GM21447 (cell line): ENCODE measurements around the gene ST8SIA5.

ENCODE experiments used
- ATAC-seq: cut with Tn5 transposase; IDR thresholded peaks from one replicate; pipeline ENCODE4 v1.9.1; 2021; ENCODE audit not compliant: unreplicated experiment

Gene ST8SIA5

DNA sequence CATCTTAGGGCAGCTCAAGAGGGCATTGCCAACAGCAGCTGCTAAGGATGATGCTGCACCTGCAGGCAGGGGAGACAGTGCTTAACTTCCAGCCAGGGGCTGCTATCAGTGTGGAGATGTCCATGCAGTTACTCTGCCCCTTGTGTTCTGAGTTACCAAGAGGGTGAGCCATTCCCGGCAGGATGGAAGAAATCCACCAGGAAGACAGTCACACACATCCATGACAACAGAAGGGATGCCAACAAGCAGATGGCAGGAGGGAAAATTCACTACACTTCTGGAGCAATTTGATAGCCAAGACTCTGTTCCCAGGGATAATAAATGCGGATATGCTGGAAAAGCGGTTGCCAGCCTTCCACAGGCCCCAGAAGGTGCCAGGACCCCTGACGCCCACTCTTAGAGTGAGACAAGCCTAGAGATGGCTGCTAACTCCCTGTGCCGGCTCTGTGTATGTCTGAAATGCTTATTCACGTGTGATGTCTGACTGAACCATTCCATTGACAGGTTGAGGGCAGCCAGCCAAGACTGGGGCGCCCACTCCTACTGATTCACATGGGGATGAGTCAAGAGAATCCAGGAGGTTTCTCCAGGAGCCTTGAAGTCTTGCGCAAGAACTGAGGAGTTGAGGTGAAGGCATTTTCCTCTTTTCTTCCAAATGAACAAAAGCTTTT lies 124.3 kb downstream of the ST8SIA5 start:
- no peak for ATAC-seq

DNA sequence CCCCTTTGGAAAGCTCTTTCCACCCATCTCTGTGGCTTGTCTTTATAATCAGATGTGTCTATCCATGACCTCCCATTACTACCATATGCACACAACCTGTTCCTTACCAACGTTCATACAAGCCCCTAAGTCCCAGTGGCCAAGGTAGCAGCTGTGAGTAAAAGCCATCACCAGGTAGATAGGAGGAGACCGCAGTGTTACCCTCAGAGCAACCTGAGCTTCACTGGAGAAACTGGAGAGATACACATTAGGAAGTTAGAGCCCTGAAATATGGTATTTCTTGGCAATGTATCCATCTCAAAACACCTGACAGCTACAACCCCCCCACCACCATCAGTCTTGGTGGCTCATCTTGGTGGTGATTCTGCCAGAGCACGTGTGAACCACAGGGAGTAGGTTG lies 125.9 kb downstream of the ST8SIA5 start:
- no peak for ATAC-seq

DNA sequence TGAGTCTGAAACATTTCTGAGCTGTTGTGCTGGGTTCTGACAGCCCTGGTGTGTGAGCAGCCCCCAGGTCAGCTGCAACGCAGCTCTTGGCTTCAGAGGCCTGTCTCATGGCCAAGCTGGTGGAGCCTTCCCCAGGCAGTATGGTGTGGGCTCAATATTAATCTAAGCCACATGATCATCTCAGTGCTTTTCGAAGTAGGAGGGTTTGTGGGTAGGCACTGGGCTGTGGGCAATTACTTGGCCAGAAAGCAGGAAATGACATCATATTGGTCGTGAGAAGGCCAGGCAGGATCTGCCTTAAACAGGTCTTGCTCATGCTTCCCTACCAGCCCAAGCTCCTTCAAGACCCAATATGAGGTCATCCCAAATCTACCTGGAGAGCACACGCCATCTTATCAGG lies 126.7 kb downstream of the ST8SIA5 start:
- peak; percentile 57 for ATAC-seq

DNA sequence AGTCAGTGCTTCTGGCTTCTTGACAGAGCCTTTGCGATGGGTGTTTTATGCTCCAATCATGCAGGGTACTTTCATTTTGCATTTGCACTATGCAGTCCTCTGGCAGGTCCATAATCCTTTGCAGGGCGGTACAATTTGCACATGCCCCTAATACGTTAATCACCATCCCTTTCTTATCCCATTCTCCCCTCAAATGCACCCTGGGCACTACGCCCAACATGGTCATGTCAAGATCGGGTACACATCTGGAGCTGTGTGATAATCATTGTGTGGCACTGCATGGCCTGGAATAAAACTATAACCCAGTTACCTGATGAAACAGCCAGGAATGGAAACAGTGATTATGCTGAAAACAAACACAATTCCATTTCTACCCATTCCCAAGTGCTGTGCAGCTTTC lies 127.5 kb downstream of the ST8SIA5 start:
- ATAC-seq = no peak

DNA sequence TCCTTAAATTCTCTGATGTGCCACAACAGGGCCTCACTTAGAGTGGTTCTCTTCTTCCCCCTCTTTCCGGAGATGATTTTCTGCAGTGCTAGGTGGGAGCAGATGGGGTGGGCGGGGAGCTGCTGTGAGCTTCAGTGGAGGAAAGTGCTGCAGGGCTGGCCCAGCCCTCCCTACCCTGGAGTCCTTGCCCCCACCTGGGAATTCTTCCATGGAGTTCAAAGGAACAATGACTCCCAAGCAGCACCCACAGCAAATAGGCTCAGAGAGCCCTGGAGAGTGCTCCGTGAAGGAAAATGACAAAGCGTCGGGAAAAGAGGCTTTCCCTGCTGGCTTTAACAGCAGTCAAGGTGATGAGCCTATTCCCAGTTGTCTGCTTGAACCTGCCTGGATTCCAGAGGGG lies 128.6 kb downstream of the ST8SIA5 start:
- ATAC-seq = no peak

DNA sequence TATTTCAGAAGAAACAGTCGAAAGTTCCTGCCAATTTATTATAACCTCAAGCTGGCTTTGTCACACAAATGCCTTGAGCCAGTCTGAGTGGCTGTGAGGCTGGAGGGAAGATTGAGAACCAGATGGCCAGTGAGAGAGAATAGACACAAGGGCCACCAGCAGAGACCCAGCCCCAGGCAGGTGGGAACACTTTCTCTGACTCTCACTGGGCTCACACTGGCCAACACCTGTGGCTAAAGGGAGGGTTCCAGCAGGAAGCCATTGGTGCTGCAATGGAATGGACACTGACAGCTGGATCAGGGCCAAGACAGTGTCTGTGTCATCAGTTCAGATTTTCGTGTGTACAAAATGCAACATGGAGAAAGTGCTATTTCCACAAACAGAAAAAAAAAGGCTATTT lies 129.7 kb downstream of the ST8SIA5 start:
- no peak for ATAC-seq

DNA sequence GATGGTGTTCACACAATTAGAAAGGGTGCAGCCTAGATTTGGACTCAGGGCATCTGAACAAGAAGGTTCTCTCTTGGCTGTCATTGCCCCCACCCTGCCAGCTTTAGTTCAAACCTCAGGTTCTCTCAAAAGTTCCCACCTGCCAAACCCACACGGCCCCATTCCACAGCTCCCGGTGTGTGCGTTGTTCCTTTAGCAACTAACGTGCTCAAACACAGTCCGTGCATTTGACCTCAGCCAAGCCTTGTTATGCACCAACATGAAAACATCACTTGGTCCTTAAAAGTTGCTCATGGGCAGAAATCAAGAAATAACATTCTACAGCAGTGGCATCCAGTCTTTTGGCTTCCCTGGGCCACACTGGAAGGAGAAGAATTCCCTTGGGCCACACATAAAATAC lies 131.8 kb downstream of the ST8SIA5 start:
- no peak for ATAC-seq

DNA sequence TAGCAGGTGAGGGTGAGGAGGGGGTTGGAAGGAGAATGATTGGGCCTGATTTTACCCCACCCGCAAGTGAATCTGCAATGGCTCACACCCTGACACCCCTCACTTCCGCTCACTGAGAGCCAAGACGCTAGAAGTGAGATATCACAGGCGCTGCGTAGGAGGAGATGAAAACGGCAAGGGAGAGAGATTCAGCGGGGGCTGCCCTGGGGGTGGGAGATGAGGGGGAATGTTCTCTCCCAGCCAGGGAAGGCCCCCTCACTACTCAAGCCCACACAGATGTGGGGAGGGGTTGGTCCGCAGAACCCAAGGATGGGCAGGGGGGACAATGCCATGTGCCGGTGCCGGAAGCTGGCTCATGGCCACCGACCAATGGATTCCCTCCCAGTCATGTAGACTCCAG lies 132.7 kb downstream of the ST8SIA5 start:
- no peak for ATAC-seq

DNA sequence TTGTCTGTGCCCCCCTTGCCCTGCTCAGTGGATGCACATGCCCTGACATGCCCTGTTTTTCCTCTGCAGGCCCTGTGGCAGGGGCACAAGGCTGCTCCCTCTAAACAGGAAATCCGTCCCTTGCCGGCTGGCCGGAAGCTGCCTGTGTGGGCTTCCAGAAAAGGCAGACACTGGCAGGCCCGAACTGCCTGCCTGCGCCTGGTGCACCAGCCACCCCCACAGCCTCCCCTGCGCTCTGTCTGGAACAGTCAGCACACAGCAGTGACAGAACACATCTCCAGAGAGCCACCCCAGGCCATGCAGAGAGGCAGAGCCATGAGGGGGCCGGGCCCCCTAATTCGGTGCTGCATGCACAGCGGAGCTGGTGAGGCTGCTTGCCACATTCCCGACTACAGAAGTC lies 133.3 kb downstream of the ST8SIA5 start:
- no peak for ATAC-seq

DNA sequence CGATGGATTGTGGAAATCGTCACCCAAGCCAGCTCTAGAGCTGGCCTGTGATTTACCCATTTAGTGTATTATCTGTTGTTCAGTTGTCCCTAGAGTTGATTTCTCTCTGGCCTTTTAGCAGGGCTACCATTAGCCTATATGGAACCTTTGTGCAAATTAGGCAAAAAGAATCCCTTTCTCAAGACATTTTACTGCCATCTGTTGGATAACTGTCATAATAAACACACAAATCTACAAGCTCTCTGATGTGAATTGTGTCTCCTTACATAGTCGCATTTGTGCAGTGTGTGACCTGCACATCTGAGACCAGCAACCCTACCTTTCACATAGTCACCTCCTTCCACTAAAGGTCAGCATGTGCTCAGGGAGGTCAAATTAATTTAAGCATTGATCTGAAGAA lies 133.9 kb downstream of the ST8SIA5 start:
- no peak for ATAC-seq

DNA sequence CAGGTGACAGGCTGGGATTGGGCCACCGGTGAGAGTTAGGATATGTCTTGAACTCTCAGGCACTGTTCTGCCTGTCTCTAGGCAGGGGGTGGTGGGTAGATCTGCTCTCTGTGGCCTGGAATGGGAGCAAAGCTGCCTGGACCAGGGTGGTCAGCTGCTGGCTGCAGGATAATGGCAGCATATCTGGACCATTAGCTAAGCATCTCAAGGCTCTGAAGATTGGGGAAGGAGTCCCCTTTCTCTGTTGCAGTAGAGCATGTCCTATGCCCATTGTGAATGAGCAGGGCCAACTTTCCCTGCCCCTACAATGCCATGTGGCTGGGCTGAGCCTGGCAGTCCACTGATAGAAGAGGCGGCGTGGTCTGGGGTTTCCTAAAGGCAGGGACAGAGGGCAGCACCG lies 134.4 kb downstream of the ST8SIA5 start:
- no peak for ATAC-seq

DNA sequence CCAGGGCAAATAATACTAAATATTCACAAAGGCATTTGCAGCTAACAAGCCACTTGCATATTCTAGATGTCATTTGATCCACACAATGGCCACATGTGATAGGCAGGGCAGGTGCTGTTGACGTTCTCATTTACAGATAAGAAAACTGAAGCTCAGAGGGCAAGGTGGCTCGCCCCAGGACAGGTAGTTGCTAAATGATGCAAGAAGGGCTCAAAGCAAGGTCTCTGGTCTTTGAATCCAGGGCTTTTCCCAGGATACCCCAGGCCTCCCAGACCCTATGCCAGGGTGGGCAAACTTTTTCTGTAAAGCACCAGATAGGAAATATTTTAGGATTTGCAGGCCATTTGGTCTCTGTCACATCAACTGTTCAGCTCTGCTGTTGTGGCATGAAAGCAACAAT lies 135.0 kb downstream of the ST8SIA5 start:
- ATAC-seq = no peak

DNA sequence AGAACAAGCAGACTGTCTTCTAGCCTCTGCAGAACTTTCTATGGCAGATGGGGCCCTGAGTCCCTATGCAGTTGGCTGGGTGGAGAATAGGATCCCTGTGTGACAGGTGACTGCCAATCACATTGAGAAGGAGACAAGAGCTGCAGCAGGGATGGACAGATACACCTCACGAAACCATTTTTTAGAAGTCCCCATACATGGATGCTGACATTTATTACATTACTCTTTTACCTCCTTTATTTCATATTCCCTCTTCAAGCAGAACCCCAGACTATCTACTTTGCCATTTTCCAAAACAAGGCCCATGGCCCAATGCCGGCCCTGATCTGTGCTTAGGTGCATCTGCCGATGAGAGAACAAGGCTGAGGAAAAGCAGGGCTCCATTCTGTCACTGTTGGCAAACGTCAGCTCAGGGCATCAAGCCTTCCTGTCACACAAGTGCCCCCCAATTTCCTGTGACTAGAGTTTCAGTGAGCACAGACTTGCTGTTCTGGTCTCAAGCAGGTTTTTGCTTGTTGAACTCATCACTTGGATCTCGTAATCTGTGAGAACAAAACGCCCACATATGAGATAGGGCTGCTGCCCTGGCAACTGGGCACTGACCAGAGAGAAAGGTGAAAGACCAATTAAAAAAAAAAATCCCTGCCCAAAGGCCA lies 135.6 kb downstream of the ST8SIA5 start:
- no peak for ATAC-seq

DNA sequence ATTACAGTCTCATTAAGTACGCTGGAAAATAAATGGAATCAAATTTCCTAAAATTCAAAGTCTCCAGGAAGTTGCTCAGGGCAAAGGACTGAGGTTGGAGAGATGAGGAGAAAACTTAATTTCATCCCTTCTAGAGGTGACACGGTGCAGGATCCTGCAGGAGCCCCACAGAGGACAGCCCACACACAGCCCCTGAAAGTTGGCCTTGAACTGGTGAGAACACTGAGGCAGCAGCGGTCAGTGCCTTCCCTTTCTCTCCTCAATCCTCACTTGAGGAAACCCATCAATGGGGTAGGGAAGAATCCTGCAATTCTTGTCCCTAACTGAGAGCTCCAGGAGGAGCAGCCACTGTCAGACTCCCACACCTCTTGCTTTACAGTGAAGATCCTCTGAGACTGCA lies 137.3 kb downstream of the ST8SIA5 start:
- no peak for ATAC-seq
